Pancreas (tissue), 10 donors: ENCODE measurements around the gene SLC8A2. TPM values are rescaled to one million over a fixed set of nuclear protein-coding genes. Genes with fewer than 3 reads are reported as not detected.

Source experiments
- ATAC-seq, 4 donors: fragments of 200-7000 bp; cut with Tn5 transposase; one replicate each; pipeline versions ENCODE4 v1.8.0 to v1.9.1; 2020; ENCODE audit warnings: mild to moderate bottlenecking in 4 of 4, moderate library complexity in 4 of 4
- DNase-seq, 6 donors: peaks; one replicate each; pipeline ENCODE4 v3.0.0-alpha.2; 2020
- FAIRE-seq: peaks from 2 replicates; lab custom pipeline; 2012; peaks lifted over from hg19 to GRCh38; lab: Jason Lieb, UNC
- H3K27ac ChIP-seq, 4 donors: fragments of 200-600 bp; sonication (generic); 1 replicate in 3 of 4; 2 replicates in 1 of 4; pipeline versions ENCODE4 v1.5.0 to v1.8.0; 2020
- H3K27me3 ChIP-seq, 4 donors: fragments of 200-600 bp; one replicate each; pipeline ENCODE4 v1.8.0; 2021
- H3K36me3 ChIP-seq, 3 donors: fragments of 200-600 bp; sonication (generic) in 1 of 3; one replicate each; pipeline versions ENCODE4 v1.5.0 to v1.8.0; 2020 to 2021
- H3K4me1 ChIP-seq, 3 donors: fragments of 200-600 bp; one replicate each; pipeline ENCODE4 v1.8.0; 2021
- H3K4me3 ChIP-seq, 4 donors: fragments of 200-600 bp; sonication (generic) in 2 of 4; one replicate each; pipeline versions ENCODE4 v1.5.0 to v1.8.0; 2020 to 2021
- H3K9me3 ChIP-seq, 4 donors: fragments of 200-600 bp; one replicate each; pipeline ENCODE4 v1.8.0; 2021
- CTCF ChIP-seq, 4 donors: fragments of 200-600 bp; sonication (generic) in 3 of 4; IDR thresholded peaks; one replicate each; pipeline versions ENCODE4 v1.5.0 to v1.8.0; 2021; ENCODE audit warnings: antibody characterized with exemption in 4 of 4
- WGBS, 2 donors: extraction: QIAGEN DNeasy Blood & Tissue Kit; methylation state at CpG; one replicate each; pipeline ENCODE4 v1.1.7; 2013; 5-methylcytosine and 5-hydroxymethylcytosine counted together
- intact Hi-C, 3 donors: fragments of 100-400 bp; cut with DNase I; formaldehyde crosslinking; loops; one replicate each; pipeline versions ENCODE4 v1.11.1 to v1.14.2; 2022
- polyA plus RNA-seq, 2 donors: library from polyadenylated mRNA; stranded (reverse); fragments of 200-250 nt; gene quantifications; one replicate each; pipeline ENCODE4 v1.2.3, GENCODE V29; 2013
- total RNA-seq, 6 donors: library from RNA; stranded (reverse); fragmentation: NEBNext Ultra II Directional in 4 of 6; extraction: Animal tissue kit (Norgen Biotek cat#: 25700) in 4 of 6; gene quantifications; one replicate each; pipeline versions ENCODE4 v1.2.1 to v1.2.4, GENCODE V29; 2021 to 2023
- donor health status: healthy with polysubstance abuse.
- donor health status: DM: no; HTN: no; CAD: no; lungs with moderate emphysema.
- donor health status: DM: no; HTN: no; CAD: no.
- donor health status: control.
- donor health status: control.
- donor health status: Bipolar disorder and iron deficiency.
- donor health status: DM: yes; HTN: yes; CAD: no.
- donor health status: DM: no; HTN: no; CAD: no.
- donor health status: DM: no; HTN: no; CAD: no.
- donor health status: DM: yes; HTN: yes; CAD: no.

SLC8A2 gene
- total and polyA plus RNA-seq, 8 donors, result 2.6 to 8.3 (median 6.3) TPM

- DNase-seq, result peak in 1 of 6 donors; percentile 72
- no peak for TF ChIP-seq CTCF (IDR thresholded peaks at IDR 0.05)
- H3K27ac ChIP-seq, result no peak within 1 kb of the TSS
- WGBS, 2 donors, result 2 to 5% methylated on average over 15 to 70 of the region's 70 CpGs
- no peak for ATAC-seq
- H3K27me3 ChIP-seq, result peaks cover 0 to 24% (median 0%) of the 10 kb centered on the region in 4 donors
- peak within 1 kb of the TSS in 2 of 4 donors; percentile 21 to 33 for H3K4me3 ChIP-seq
- H3K36me3 ChIP-seq, result no peaks in the 10 kb centered on the region
- intact Hi-C loops, result no loop called here
- FAIRE-seq, result no peak
- no peaks in the 10 kb centered on the region for H3K4me1 ChIP-seq
- H3K9me3 ChIP-seq, result no peaks in the 10 kb centered on the region
These were observed 52.5 kb downstream of the SLC8A2 start, which contains the start of gene MEIS3 for GRCh38 chr19:47419030-47419783. TSS of gene MEIS3 (minus strand) at chr19:47419527. CDS start at chr19:47419081, 446 bp downstream.

GRCh38 chr19:47418692-47419029 is 53.0 kb downstream of the SLC8A2 start:
- FAIRE-seq (no peak), ATAC-seq (no peak), DNase-seq (no peak)
- intact Hi-C loops, result no loop called here
- Histone ChIP-seq H3K36me3 (no peaks in the 10 kb centered on the region), H3K4me1 (no peaks in the 10 kb centered on the region), H3K27me3 (peaks cover 0 to 24% (median 0%) of the 10 kb centered on the region in 4 donors), H3K9me3 (no peaks in the 10 kb centered on the region), H3K4me3 (peak overlapping the region in 2 of 4 donors; percentile 21 to 33), H3K27ac (no peak overlapping the region)
- 0 to 6% methylated on average over 9 of the region's 9 CpGs for WGBS, 2 donors
- TF ChIP-seq CTCF (IDR thresholded peaks at IDR 0.05), result no peak

GRCh38 chr19:47417746-47418691 is 53.7 kb downstream of the SLC8A2 start:
- no peak for TF ChIP-seq CTCF (IDR thresholded peaks at IDR 0.05)
- FAIRE-seq (no peak), ATAC-seq (peak in 2 of 4 donors; percentile 11 to 18), DNase-seq (no peak)
- Histone ChIP-seq H3K9me3 (no peaks in the 10 kb centered on the region), H3K27ac (no peak overlapping the region), H3K27me3 (peaks cover 0 to 24% (median 0%) of the 10 kb centered on the region in 4 donors), H3K4me3 (no peak overlapping the region), H3K36me3 (no peaks in the 10 kb centered on the region), H3K4me1 (no peaks in the 10 kb centered on the region)
- 4% methylated on average over 34 of the region's 34 CpGs for WGBS, 2 donors
- intact Hi-C loops, result no loop called here

- no peak for TF ChIP-seq CTCF (IDR thresholded peaks at IDR 0.05)
- 11 to 14% methylated on average over 17 to 18 of the region's 18 CpGs for WGBS, 2 donors
- no peak for FAIRE-seq
- no peaks in the 10 kb centered on the region for H3K4me1 ChIP-seq
- H3K4me3 ChIP-seq, result no peak overlapping the region
- intact Hi-C loops, result no loop called here
- no peaks in the 10 kb centered on the region for H3K9me3 ChIP-seq
- H3K27ac ChIP-seq, result no peak overlapping the region
- no peak for DNase-seq
- no peaks in the 10 kb centered on the region for H3K36me3 ChIP-seq
- peaks cover 0 to 24% (median 0%) of the 10 kb centered on the region in 4 donors for H3K27me3 ChIP-seq
- ATAC-seq, result peak in 1 of 4 donors; percentile 10
These were observed 54.5 kb downstream of the SLC8A2 start for GRCh38 chr19:47417107-47417745.
